ENCODE results near the gene AREL1.

The AREL1 gene

DNA sequence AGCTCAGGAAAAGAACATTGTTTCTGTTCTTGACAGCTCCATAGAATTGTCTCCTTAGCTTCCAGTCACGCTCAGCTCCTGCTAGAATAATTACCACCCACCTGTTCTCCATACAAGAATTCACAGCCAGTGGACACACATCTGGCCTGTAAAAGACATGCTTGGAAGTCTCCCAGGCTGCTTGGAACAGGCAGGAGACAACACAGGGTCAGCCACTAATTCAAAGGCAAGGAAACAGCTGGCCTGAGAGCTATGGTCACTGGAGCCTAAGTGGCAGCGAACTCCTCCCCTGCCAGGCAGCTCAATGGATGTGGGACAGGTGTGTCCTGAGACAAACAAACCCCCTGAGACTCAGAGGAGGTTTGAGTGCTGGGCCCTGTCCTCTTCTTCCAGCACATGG, 77.9 kb downstream of the AREL1 start:
- no peak for DNase-seq

DNA sequence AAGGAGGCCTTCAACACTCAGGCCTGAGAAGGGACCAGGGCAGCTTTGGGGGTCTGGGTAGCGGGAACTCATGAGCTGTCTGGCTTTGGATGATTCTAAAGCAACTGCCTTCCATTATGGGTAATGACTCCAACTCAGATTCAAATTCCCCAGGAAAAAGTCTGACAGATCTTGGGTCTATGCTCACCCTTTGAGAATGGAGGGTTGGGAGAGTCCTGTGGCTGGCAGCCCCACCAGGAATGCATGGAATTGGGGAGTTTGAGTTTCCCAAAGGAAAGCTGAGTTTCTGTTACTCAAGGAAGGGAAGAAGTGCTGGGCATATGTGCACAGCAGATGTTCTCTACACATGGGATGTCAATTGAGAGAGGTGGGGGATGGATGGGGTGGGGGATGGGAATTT, 78.4 kb downstream of the AREL1 start:
- no peak for DNase-seq

DNA sequence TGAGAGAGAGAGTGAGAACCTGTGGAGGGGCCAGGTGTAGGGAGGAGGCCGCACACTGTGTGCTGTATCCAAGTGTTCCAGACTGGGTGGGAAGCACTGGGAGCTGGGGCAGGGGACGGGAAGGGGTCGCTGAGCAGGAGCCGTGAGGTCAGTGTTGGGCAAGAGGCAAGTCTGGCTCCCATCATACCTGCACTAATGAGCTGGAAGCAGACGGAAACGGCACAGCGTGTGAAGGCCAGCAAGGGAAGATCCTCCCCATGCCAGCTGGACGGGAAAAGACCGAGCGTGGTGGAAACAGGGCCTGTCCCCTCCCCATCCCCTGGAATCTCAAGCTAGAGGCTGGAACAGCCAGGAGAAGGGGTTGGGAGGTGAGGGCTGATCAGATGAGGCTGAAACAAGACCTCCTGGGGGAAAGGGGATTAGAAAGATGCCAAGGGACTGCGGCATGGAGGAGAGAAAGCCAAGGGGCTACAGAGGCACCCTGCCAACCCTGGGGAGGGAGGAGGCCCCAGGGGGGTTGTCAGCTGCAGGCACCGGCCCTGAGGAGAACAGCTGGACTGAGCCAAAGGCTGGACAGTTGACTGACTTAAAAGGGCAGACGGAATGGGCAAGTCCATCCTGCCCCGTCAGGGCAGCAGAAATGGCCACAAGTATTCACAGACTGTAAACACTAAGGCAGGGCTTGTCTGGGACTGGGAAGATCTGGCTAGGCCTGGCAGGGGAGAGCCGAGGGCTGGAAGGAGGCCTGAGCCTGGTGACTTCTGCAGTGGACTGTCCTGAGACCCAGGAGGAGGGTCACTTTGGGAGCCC, 81.8 kb downstream of the AREL1 start:
- no peak for DNase-seq

DNA sequence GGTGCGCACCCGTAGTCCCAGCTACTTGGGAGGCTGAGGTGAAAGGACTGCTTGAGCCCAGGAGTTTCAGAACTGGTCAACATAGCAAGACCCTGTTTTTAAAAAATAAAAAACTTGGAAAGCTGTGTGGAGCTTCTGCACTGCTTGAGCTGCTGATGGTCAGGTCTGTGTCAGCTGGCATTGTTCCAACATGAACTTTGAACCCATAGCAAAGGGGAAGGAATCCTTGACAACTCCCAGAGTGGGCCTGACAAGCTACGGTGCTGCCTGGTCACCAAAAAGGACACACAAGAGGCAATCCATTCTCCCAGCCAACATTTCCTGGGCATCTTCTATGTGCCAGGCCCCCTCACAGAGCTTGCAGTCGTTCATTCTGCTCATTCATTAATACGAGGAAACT, 84.5 kb downstream of the AREL1 start:
- DNase-seq: no peak

DNA sequence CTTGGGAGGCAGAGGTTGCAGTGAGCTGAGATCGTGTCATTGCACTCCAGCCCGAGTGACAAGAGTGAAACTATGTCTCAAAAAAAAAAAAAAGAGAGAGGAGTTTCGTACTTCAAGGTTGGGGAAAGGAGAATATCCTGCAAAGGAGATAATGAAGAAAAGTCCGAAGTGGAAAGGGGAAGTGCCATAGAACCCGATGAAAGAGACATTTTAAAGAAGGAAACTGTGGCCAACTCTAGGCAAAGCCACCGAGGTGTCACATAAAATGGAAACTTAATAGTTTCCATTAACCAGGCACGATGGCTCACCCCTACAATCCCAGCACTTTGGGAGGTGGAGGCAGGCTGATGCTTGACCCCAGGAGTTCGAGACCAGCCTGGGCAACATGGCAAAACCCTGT, 85.8 kb downstream of the AREL1 start:
- no peak for DNase-seq

DNA sequence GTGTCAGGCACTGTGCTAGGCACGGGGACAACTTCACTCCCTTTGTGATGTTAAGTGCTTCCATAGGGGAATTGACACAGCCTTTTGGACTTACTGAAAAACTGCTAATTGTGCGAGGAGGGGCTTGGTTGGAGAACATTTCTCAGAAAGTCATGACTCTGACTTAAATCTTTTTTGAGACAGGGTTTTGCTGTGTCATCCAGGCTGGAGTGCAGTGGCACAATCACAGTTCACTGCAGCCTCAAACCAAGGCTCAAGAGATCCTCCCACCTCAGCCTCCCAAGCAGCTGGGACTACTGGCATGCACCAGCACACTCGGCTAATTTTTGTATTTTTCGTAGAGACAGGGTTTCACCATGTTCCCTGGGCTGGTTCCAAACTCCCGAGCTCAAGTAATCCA, 90.6 kb downstream of the AREL1 start:
- no peak for DNase-seq

DNA sequence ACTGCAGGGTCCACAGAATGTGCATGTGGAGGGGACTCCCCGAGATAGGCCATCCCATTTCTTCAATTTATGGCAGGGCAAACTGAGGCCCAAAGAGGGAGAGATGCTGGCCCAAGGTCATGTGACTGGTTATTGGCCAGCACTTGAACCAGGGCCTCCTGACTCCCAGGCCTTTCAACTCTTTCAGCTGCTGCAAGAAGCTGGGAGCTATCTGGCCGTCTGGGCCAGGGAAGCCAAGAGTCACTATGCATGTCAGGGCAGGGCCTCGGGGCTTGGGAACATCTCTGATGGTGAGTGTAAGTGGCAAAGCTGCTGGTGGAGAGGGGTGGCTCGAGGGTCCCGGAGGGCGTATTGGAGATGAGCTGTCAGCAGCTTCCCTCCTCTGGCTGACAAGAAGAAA, 91.3 kb downstream of the AREL1 start:
- DNase-seq: no peak

DNA sequence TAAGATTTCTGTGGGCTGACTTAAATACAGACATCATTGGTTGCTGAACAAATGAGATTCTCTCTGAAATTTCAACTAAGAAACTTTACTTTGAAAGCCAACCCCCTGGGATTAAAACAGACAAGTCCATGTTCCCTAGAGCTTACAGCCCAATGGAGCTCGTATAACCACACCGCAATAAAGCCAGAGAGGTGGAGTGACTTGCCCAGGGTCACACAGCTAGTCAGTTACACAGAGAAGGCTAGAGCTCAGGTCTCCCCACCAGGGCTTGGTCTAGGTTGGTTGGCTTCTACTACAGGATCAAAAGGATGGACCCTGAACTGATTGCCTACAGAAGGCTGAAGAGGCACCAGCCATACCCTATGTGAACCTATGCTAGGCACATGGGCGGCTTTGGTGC, 92.0 kb downstream of the AREL1 start:
- no peak for DNase-seq

DNA sequence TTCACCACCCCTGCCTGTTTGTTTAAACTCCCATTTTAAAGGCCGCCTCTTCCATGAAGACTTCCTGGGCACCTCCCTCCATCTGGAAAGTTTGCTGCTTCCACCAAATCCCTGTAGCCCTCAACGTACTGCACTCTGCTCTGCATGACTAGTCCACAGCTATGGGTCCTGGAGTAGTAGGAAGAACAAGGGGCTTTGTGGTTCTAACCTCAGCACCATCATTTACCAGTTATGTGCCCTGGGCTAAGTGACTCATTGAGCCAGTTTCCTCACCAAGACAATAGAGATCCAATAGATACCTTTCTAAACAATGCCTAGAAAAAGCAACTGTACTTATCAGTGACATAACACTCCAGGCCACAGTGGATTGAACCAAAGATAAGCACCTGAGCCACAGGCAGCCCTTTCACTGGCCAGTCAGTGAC, 92.4 kb downstream of the AREL1 start:
- DNase-seq: no peak

DNA sequence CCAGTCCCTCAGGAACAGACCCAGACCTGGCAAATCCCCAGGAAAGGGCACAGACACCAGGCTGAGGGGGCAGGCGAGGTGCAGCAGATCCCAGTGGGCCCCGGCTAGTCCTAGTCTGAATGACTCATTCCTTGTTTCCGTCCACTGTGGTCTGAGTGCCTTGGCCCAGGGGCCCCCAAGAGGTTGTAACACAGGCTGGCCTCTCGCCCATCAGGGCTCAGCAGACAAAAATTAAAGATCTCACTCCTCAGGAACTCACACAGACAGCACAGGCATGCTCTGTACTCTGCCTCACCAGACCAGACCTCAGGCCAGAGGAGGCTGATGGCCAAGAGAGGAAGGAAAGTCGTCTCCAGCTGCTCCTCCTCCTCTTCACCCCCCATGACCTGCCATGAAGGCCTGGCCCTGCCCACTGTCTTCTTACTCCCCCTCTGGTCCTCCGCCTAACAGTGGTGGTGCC, 93.2 kb downstream of the AREL1 start:
- no peak for DNase-seq

DNA sequence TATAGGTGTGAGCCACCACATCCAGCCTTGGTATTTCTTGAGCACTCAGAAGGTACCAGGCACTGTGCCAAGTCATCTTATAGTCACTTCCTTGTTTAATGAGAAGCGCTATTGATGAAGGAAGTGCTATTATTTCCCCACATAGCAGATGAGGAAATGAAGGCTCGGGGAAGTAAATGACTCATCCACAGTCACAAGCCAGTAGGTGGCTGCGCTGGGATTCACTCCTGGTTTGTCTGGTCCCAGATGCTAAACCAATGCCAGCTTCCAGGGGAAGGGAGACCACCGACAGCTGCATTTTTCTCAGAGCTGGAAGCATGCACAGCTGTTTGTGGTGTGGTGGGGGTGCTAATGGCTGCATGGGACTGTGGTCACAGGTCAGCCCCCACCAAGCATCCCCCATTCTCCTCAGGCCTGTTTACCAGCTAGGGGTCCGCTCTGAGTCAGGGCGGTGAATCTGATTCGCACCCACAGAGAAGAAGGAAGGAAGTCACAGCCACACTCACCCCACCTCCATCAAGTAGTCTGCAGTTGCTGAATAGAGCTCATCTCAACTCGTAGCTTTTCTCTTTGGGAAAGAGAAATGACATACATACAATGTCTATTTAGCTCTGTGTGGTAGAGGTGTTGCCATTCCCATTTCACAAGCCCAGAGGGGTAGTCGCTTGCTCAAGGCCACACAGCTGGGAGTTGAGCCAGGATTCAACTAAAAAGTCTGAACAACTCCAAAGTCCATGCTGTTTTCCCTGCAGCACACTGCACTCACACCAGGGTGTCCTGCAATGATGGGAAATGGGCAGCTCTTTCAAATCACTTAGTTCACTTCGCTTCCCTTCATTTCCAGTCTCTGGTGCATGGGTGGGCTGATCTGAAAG, 94.6 kb downstream of the AREL1 start:
- DNase-seq: no peak

DNA sequence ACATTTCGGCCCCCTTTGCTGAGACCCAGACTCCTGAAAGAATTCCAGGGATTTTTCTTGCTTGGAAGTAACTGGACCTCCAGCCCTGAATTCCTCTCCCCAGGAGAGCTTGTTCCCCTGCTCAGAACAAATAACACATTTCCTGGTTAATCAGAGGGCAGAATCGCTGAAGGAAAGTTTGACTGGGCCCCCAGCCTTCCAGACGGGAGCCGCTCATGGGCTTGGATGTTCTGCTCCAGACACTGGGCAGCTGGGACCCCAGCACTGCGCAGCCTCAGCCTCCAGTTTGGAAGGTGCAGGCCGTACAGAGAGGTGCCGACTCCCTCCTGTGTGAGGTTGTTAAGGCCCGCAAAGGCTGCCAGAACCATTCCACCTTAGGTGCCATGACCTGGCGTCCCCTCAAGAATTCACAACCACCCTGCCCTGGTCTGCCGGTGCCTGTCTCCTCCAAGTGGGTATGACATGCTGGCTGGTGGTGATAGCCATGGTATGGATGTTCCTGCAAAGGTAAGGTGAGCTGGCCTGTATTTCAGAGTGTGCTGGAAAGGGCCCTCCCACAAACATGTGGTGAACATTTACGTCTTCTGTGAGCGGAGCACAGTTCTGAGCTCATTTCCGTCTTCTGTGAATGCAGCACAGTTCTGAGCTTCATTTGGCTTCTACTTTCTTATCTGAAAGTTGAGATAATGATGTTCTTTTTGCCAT, 95.7 kb downstream of the AREL1 start:
- DNase-seq: no peak

DNA sequence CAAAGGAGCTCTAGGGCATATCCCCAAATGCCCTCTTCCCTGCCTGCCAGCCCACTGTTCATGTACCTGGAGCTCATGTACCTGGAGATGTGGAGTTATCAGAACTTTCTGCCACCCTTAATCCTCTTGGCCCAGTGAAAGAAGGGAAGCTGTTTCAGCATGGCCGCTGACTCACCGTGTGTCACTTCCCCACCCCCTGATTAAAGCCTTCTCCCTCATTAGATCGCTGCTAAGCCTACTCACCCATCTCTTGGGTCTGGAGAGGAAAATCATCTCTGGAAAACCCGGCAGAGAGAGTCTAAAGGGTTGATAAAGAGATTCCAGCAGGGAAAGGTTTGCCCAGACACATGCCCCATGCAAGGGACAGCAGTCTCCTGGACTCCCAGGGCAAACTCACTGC, 96.4 kb downstream of the AREL1 start:
- no peak for DNase-seq

DNA sequence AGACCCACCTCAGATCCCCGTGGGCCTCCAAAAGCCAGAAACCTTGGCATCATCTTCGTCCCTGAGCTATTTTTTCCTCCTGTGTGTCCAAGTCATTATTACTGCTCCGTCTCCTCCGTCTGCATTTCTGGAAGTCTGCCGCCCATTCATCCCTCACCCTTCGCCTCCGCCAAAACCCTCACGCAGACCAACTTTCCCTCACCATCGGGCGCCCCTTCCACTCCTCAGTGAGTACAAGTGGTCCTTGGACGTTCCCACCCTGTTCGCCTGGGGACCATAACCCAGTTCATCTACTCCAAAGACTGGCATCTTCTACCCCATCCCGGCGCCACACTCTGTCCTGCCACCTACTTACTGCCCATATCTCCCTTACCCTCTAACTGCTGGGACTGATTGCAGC, 97.1 kb downstream of the AREL1 start:
- DNase-seq: no peak

DNA sequence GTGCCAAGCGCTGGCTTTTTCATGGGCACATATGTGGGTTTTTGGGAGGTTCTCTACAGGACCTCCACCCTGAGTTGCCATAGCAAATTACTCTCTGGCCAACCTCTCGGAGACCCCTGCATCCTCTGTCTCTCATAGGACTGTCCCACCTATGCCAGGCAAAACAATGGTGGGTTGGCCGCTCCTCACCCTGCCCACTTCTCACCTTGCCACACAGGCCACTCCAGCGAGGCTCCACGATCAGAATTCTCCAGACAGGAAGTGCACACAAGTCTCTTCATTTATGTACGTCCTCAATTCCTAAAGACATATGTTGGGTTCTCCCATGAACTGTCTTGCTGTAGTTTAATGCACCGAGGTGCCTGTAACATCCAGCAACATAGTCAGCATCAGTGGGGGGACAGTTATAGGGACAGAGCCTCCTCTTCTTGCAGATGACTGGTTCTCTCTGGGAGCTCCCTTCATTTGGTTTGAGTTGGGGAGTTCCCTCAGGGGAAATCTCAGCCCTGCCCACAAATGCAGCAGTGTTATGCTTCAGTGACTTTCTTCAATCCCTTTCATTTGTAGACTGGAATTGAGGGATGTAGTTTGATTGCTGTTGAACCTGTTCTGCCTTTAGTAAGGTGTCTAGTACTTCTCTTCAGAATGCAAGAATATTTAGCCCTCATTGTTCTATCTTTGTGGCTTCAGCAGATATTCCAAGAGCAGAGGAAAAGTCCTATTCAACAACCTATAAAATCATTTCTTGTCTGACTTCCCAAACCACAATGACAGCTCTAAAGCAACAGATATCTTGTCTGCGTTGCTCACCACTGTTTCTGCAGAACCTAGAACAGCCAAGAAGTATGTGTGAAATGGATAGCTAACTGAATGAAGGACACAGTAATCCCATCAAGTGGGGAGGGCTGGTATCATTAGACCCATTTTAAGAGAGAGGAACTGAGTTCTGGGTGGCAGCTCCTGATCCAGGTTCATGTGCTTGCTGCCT, 98.1 kb downstream of the AREL1 start:
- DNase-seq: no peak

DNA sequence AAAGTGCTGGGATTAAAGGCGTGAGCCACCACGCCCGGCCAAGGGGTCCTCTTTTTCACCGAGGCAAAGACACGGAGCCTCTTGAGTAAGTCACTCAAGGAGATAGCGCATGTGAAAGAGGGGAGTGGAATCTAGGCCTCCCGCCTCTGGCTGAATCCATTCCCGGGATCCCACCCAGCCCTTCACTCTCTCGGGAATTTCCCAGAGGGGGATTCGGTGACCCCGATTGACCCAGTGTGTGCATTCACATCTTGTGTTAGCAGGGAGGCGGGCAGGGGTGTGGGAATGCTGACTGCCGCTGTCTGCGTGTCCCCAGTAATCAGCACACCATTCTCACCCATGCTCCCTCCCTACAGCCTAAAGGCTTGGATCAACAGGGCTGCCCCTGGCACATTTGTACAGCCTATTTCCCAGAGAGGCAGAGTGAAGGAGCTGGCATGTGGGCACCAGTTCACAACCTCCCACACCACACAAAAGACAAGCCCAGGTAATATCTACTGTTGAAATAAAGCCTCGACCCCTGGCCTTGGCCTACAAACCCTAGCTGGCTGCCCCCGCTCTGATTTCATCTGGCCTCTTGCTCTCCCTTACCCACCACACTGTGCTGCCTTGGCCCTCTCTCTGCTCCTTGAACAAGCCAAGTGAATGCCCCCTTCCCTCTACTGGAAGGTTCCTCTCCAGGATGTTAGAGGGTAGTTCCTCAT, 99.5 kb downstream of the AREL1 start:
- DNase-seq: no peak

DNA sequence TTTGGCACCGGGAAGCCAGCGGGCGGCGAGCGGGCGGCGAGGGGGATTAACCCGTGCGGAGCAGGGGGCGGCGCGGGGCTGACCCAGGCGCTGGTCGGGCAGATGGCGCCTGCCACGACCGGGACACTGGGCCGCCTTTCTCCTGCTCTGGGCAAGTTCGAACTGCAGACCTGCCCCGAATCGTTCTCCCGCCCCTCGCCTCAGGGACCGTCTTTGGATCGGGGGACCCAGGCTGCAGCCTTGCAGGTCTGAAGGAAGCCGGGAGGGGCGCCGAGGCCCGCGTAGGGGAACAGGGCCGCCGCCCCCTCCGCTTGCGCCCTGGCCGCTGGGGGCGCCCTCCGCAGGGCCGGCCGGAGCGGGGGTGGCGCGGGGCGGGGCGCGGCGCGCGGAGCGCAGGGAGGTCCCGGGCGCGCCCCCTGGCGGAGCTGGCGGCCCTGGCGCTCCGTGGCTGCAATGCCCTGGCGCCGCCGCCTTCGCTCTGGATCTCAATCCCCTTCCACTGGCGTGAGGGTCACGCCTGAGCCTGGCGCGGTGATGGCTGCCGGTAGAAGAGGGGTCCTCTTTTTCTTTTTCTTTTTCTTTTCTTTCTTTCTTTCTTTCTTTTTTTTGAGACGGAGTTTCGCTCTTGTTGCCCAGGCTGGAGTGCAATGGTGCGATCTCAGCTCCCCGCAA, 100.4 kb downstream of the AREL1 start:
- no peak for DNase-seq

DNA sequence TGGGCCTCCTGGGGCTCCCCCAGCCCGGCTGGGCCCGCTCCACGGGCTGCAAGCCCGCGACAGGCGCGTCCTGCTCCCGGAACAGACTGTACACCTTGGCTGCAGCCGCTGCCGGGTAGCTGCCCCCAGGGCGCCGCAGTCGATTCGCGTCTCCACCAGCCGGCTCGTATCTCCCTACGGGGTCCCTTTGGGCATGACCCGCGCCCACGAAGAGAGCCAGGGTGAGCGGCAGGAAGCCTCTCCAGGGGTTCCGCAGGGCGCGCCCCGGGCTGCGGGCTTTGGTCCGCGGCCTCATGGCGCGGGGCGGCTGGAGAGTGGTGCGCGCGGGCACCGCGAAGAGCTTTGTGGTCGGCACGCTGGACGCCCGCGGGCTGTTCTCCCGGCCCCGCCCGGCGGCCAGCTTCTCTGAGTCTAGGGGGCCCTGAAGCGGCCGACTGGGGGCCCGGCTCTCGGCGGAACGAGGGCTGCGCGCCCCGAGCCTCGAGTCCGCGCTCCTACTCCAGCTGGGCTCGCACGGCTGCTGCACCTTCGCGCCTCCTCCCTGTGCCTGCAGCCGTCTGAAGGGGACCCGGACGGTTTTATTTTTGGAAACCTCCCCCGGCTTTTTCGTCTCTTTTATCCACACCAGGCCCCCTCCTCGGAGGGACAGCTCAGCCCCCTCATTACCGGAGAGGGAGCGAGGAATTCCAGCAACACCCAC, 101.1 kb downstream of the AREL1 start, which contains the start of gene LTBP2:
Gene LTBP2 (minus strand): TSS at position 588 of the 700 bp plus-strand sequence. CDS start 293 bp downstream, at position 295.
- DNase-seq: no peak
